ENCODE measurements around the gene ARFGEF2.

DNA sequence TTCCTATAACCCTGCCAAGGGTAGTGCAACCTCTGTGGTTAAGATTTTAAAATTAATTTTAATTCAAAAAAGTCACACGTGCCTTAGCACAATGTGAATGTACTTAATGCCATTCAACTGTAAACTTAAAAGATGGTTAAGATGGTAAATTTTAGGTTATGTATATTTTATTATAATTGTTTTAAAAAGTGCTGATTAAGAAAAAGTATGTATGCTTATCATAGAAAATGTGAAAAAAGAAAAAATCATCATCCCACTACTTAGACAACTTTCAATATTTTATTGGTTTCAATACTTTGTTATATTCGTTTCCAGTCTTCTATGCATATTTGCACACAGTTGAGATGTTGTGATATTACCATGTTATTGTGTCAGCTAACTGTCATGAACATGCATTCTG lies 18.7 kb downstream of the ARFGEF2 start:
- TF ChIP-seq, protein P1, sequence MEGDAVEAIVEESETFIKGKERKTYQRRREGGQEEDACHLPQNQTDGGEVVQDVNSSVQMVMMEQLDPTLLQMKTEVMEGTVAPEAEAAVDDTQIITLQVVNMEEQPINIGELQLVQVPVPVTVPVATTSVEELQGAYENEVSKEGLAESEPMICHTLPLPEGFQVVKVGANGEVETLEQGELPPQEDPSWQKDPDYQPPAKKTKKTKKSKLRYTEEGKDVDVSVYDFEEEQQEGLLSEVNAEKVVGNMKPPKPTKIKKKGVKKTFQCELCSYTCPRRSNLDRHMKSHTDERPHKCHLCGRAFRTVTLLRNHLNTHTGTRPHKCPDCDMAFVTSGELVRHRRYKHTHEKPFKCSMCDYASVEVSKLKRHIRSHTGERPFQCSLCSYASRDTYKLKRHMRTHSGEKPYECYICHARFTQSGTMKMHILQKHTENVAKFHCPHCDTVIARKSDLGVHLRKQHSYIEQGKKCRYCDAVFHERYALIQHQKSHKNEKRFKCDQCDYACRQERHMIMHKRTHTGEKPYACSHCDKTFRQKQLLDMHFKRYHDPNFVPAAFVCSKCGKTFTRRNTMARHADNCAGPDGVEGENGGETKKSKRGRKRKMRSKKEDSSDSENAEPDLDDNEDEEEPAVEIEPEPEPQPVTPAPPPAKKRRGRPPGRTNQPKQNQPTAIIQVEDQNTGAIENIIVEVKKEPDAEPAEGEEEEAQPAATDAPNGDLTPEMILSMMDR (IDR thresholded peaks at IDR 0.05; ENCODE audit: low read depth, low read length): no peak
- no peak for TF ChIP-seq EZH2phosphoT487 (IDR thresholded peaks at IDR 0.05; ENCODE audit: low read depth)
